Smooth muscle cell (in vitro differentiated cells): ENCODE results near the gene ADAMTS8. TPM values are rescaled to one million over a fixed set of nuclear protein-coding genes. Genes with fewer than 3 reads are reported as not detected.

Experiments
- DNase-seq: peaks from one replicate; lab custom pipeline; 2025; ENCODE audit not compliant: unreplicated experiment; lab: John Stamatoyannopoulos, UW
- H2AFZ ChIP-seq: fragments of 200-600 bp; sonication (generic); 2 replicates; pipeline ENCODE4 v1.6.0; 2016; ENCODE audit warnings: antibody characterized with exemption, low read depth, mild to moderate bottlenecking
- H3F3A ChIP-seq: fragments of 200-600 bp; sonication (generic); 2 replicates; pipeline ENCODE4 v1.6.0; 2017; ENCODE audit warnings: antibody characterized with exemption, low read depth
- H3K27ac ChIP-seq: fragments of 200-600 bp; sonication (generic); 2 replicates; pipeline ENCODE4 v1.5.1; 2016; ENCODE audit warnings: low read depth, mild to moderate bottlenecking
- H3K27me3 ChIP-seq: fragments of 200-600 bp; sonication (generic); 2 replicates; pipeline ENCODE4 v1.6.1; 2016; ENCODE audit warnings: low read depth, mild to moderate bottlenecking
- H3K36me3 ChIP-seq: fragments of 200-600 bp; sonication (generic); 2 replicates; pipeline ENCODE4 v1.5.1; 2016; ENCODE audit warnings: low read depth
- H3K4me1 ChIP-seq: fragments of 200-600 bp; sonication (generic); 2 replicates; pipeline ENCODE4 v1.5.1; 2016; ENCODE audit warnings: low read depth
- H3K4me2 ChIP-seq: fragments of 200-600 bp; sonication (generic); 2 replicates; pipeline ENCODE4 v1.6.0; 2016; ENCODE audit warnings: mild to moderate bottlenecking
- H3K4me3 ChIP-seq: fragments of 200-600 bp; sonication (generic); 2 replicates; pipeline ENCODE4 v1.5.1; 2016; ENCODE audit warnings: mild to moderate bottlenecking
- H3K79me2 ChIP-seq: fragments of 200-600 bp; sonication (generic); 2 replicates; pipeline ENCODE4 v1.6.0; 2016; ENCODE audit warnings: low read depth, mild to moderate bottlenecking
- H3K9ac ChIP-seq: fragments of 200-600 bp; sonication (generic); 2 replicates; pipeline ENCODE4 v1.6.0; 2016; ENCODE audit warnings: low read depth
- H3K9me3 ChIP-seq: fragments of 200-600 bp; sonication (generic); replicated peaks from 2 replicates; pipeline ENCODE4 v1.5.1; 2016; ENCODE audit warnings: low read depth
- H4K20me1 ChIP-seq: fragments of 200-600 bp; sonication (generic); 2 replicates; pipeline ENCODE4 v1.6.0; 2016; ENCODE audit warnings: low read depth
- WGBS: methylation state at CpG from one replicate; pipeline ENCODE4 v1.1.7; 2016; ENCODE audit warnings: low lambda C conversion rate; 5-methylcytosine and 5-hydroxymethylcytosine counted together
- polyA plus RNA-seq: library from polyadenylated mRNA; unstranded; fragments of >200 nt; fragmentation: Nextera tagmentation; extraction: Ambion mirVana; gene quantifications from 2 replicates; pipeline ENCODE4 v1.2.1, GENCODE V29; 2016
- total RNA-seq: library from RNA; depleted of rRNA; stranded (reverse); fragments of >200 nt; gene quantifications from 2 replicates; pipeline ENCODE4 v1.2.3, GENCODE V29; 2014
- TF ChIP-seq, protein P1 (sequence below): fragments of 200-600 bp; sonication (generic); IDR thresholded peaks from 2 replicates; pipeline ENCODE4 v1.5.1; 2017; ENCODE audit warnings: borderline replicate concordance, mild to moderate bottlenecking, antibody characterized with exemption; ENCODE audit not compliant: insufficient read depth, poor library complexity, severe bottlenecking

ADAMTS8 gene
- total and polyA plus RNA-seq, 2 experiments from 2014 or later: not detected

- H3K4me2 ChIP-seq: no peak overlapping the region
- peaks cover 26% of the 10 kb centered on the region for H3K27me3 ChIP-seq
- no peak overlapping the region for H3K27ac ChIP-seq
- peaks cover 5% of the 10 kb centered on the region for H3F3A ChIP-seq
- no peaks in the 10 kb centered on the region for H3K79me2 ChIP-seq
- H3K9me3 ChIP-seq: no peaks in the 10 kb centered on the region
- no peak for DNase-seq
- no peaks in the 10 kb centered on the region for H4K20me1 ChIP-seq
- TF ChIP-seq, protein P1, sequence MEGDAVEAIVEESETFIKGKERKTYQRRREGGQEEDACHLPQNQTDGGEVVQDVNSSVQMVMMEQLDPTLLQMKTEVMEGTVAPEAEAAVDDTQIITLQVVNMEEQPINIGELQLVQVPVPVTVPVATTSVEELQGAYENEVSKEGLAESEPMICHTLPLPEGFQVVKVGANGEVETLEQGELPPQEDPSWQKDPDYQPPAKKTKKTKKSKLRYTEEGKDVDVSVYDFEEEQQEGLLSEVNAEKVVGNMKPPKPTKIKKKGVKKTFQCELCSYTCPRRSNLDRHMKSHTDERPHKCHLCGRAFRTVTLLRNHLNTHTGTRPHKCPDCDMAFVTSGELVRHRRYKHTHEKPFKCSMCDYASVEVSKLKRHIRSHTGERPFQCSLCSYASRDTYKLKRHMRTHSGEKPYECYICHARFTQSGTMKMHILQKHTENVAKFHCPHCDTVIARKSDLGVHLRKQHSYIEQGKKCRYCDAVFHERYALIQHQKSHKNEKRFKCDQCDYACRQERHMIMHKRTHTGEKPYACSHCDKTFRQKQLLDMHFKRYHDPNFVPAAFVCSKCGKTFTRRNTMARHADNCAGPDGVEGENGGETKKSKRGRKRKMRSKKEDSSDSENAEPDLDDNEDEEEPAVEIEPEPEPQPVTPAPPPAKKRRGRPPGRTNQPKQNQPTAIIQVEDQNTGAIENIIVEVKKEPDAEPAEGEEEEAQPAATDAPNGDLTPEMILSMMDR: no peak
- no peaks in the 10 kb centered on the region for H3K36me3 ChIP-seq
- H2AFZ ChIP-seq: no peak overlapping the region
- H3K4me3 ChIP-seq: no peak overlapping the region
- 62% methylated on average over 4 of the region's 4 CpGs for WGBS
- no peak overlapping the region for H3K9ac ChIP-seq
- peaks cover 15% of the 10 kb centered on the region for H3K4me1 ChIP-seq
Measured at GRCh38 chr11:130433357-130433756, 4.9 kb upstream of the ADAMTS8 start.

DNA sequence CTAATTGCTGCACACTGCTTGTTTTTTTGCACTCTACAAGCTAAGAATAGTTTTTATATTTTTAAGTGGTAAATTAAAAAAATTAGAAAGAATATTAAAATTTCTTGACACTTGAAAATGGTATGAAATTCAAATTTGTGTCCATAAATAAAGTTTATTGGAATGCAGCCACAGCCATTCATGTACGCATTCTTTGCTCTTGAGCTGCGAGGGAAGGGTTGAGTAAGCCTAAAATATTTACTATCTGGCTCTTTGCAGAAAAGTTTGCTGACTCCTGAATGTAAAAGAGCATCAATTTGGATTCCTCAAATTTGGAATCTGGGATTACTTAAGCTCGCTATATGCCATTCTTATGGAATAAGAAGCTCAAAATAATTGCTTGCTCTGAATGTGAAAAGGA is 3.4 kb upstream of the ADAMTS8 start:
- Histone ChIP-seq H3F3A (peaks cover 5% of the 10 kb centered on the region), H3K36me3 (no peaks in the 10 kb centered on the region), H3K27ac (no peak overlapping the region), H3K9ac (no peak overlapping the region), H4K20me1 (no peaks in the 10 kb centered on the region), H3K4me2 (no peak overlapping the region), H3K79me2 (no peaks in the 10 kb centered on the region), H2AFZ (no peak overlapping the region), H3K4me1 (peaks cover 15% of the 10 kb centered on the region), H3K4me3 (no peak overlapping the region), H3K9me3 (no peaks in the 10 kb centered on the region), H3K27me3 (peaks cover 41% of the 10 kb centered on the region)
- TF ChIP-seq, protein P1: no peak
- WGBS: 68% methylated on average over 3 of the region's 3 CpGs
- no peak for DNase-seq

DNA sequence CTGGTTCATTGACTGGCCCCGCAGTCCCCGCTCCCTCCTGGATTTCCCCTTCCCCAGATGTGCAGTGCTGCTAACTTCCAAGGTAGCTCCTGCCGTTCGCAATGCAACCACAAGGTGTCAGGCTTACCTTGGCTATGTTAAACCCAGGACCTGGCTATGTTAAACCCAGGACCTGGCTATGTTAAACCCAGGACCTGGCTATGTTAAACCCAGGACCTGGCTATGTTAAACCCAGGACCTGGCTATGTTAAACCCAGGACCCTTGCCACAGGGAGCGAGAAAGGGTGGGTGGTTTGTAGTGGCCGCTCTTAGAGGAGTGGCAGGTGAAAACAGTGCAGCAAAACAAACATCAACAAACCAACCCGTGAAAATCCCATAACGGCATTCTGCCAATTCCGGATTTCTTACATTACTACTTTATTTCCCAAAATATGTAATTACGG is 2.9 kb upstream of the ADAMTS8 start:
- TF ChIP-seq, protein P1: peak; percentile 72
- Histone ChIP-seq H3K27me3 (peaks cover 46% of the 10 kb centered on the region), H3K27ac (no peak overlapping the region), H3K4me1 (peaks cover 15% of the 10 kb centered on the region), H2AFZ (no peak overlapping the region), H3F3A (peaks cover 4% of the 10 kb centered on the region), H3K4me3 (no peak overlapping the region), H3K36me3 (no peaks in the 10 kb centered on the region), H3K79me2 (no peaks in the 10 kb centered on the region), H3K4me2 (no peak overlapping the region), H3K9ac (no peak overlapping the region), H4K20me1 (no peaks in the 10 kb centered on the region), H3K9me3 (no peaks in the 10 kb centered on the region)
- peak; percentile 17 for DNase-seq
- WGBS: 45% methylated on average over 10 of the region's 10 CpGs

GRCh38 chr11:130429983-130430382 is 1.6 kb upstream of the ADAMTS8 start:
- 86% methylated on average over 3 of the region's 3 CpGs for WGBS
- Histone ChIP-seq H3K79me2 (no peaks in the 10 kb centered on the region), H3K4me2 (no peak overlapping the region), H3K27me3 (peaks cover 58% of the 10 kb centered on the region), H3K9ac (no peak overlapping the region), H2AFZ (no peak overlapping the region), H3K9me3 (no peaks in the 10 kb centered on the region), H3K27ac (no peak overlapping the region), H3K36me3 (no peaks in the 10 kb centered on the region), H3K4me1 (peaks cover 4% of the 10 kb centered on the region), H3K4me3 (no peak overlapping the region), H3F3A (no peaks in the 10 kb centered on the region), H4K20me1 (no peaks in the 10 kb centered on the region)
- DNase-seq: no peak
- TF ChIP-seq, protein P1: no peak
